GM21360 (cell line): ENCODE measurements around the gene NHSL1.
"Not testable (repeated sequence)": the region's sequence is repeated elsewhere in the genome, so short reads cannot be mapped to it uniquely, and the experiment has no call there.

Experiments used
- ATAC-seq: cut with Tn5 transposase; IDR thresholded peaks from one replicate; pipeline ENCODE4 v1.9.1; 2021; ENCODE audit warnings: mild to moderate bottlenecking, moderate library complexity; ENCODE audit not compliant: unreplicated experiment

Gene NHSL1

DNA sequence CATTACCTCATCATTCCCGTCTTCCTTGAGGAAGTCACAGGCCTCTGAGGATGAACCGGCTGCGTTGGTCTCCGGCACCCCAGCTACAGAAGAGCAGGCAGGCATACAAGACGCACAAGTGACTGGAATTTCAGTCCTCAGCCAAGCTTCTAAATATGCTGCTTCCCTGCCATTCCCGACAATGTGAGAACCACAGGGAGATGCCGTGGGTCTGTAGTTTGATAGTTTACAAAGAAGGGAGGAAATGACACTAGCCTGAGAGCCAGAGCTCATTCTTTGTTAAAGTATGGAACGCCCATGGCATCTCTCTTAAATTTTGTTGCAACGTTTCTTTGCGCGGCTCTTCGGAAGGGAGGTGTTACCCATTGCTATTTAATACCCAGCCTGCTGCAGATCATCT, 69.5 kb downstream of the NHSL1 start:
- ATAC-seq = no peak

DNA sequence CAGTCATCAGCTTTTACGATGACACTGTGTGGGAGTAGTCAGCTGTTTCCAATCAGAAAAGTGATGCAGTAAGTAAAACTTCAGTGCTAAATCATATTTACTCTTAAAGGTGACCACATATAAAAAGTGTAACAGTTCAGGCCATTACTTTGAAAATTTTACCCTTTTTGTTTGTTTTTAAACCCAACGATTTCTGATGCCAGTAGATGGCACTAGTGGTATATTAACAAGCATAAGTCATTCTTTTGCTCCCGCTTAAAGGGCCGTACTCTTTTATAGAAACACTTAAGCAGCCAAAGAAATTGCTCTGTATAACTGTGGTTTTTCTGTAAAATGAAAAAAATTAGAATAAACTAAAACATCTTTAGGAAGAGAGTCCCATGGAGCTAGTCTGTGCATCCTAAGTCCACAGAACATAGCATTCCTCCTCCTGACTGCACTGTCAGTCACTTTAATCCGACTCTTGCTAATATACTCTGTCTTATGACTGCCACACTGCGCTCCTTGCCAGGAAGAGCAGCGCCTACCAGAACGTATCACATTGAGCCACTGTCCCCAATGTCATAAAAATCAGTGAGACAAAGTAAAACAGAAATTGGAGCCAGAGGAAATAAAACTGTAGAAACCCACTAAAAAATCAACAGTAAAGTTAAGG, 70.2 kb downstream of the NHSL1 start:
- no peak for ATAC-seq

DNA sequence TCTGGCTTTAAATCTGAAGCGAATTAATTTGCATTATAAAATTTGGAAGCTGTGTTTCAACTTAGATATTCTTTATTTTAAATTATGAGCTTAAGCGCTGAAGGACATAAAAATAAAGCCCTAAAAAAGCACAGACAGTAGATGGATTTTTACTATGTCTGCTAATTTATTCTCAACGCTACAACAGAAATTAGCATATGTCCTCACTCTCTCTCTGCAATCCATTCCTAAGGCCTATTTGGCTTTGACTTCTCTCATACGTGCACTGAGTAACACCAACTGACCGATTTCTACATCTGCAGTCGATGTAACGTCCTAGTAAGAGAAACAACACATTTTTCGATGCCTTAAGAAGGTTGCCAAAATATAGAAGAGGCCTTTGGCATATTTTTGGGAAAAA, 71.6 kb downstream of the NHSL1 start:
- ATAC-seq = no peak

DNA sequence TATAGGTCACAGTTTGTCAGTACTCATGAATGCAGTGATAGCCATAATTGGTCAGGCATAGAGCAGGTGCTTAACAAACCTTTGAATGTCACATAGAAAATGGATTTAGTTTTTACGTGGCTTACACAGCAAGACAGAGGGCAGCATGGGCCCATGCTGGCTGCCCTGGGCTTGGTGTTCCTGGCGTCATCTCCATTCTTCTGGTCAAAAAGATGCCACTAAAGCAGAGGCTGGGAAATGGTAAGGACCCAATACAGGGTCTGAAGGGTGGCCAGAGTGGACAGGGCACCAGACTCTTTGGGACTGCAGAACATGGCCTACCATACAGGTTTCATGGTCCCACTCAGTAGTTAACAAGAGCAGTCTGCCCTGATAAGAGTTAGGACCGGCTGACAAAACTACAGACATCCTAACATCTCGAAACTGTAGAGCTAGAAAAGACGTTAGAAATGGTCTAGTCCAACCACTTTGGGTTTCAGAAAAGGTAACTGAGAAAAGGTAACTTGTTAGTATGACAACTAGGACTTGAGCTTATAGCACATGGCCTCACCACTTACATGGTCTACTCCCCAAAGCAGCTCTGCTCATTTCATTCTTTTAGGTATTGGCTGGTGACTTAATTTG, 72.7 kb downstream of the NHSL1 start:
- ATAC-seq = no peak

DNA sequence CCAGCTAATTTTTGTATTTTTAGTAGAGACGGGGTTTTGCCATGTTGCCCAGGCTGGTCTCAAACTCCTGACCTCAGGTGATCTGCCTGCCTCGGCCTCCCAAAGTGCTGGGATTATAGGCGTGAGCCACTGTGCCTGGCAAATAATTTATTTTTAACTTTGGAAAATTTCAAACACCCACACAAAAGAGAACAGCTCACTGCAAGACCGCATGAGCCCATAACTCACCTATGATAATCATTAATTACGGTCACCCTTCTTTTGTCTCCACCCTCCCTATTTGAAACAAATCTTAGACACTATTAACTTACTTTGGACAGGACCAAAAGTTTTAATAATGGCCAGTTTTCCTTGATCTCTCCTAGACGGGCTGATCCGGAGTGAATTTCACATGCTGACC, 74.0 kb downstream of the NHSL1 start:
- ATAC-seq = not testable (repeated sequence)

DNA sequence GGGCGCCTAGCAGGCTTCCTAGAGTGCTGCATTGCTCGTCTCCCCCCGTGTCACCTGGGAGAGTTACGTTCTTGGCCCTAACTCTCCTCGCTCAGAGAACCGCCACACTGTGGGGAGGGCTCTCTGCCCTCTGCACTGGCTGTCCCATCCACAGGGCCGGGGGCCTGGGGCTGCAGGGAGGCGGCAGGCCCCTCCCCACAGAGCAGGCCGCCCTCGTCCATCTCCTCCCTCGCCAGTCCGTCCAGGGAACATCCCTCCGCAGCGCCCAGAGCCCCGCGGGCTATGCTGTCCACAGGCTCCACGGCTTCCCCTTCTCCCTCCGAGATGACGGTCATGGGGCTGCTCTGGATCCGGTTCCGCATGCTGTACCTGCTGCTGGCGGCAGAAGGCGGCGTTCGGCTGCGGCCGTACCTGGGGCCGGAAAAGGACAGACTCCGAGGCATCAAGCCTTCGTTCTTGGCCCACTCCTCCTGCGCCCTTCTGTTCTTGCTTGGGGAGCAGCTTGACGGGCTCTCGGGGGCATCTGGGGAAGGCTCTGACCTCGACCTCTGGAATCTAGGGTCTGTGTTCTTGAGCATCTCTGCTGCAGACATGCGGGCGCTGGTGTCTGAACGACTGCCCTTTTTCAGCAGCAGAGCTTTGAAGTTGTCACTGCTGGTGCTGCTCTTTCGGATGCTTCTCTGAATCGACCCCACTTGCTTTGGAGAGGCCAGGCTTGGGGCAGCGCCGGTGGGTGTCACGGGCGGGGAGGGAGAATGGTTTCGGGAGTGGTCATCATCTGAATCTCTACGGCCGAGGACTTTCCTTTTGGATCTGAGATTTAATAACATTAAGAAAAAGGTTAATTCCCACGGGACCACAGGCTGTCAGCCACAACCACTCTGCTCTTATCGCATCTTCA, 75.0 kb downstream of the NHSL1 start:
- ATAC-seq = no peak

DNA sequence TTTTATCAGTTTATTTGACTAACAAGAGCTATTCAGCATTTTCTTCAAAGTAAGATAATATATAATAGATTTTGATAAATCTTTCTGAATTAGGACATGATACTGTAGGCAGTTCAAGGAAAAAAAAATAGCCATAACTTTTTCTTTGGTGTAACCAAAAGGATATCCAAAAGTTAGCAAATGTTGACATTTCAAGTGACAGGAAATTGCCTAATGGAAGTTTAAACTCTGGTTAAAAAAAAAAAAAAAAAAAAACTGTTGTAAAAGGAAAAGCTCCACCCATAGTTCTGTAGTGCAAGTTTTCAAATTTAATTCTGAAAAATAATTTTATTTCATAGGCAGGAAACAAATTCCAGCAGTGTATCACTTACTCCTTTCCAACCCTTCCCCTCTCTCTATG, 76.4 kb downstream of the NHSL1 start:
- ATAC-seq = no peak

DNA sequence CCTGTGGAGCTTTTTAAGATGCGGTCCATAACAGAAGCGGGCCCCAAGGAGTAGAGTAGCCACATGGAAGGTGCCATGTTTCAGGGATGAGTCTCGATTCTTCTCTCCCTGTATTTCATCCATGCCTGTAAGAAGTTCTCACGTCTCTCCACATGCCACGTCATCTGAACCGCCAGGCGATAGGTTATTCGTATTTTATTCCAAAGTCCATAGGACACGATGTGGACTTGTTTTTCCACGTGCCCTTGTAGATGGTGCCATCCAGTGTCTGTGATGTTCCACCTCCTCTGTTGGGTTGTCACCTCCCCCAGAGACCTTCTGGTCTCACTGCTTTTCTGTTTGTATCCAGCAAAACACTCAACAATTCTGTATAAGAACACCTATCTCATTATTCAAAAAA, 77.7 kb downstream of the NHSL1 start:
- ATAC-seq = no peak

DNA sequence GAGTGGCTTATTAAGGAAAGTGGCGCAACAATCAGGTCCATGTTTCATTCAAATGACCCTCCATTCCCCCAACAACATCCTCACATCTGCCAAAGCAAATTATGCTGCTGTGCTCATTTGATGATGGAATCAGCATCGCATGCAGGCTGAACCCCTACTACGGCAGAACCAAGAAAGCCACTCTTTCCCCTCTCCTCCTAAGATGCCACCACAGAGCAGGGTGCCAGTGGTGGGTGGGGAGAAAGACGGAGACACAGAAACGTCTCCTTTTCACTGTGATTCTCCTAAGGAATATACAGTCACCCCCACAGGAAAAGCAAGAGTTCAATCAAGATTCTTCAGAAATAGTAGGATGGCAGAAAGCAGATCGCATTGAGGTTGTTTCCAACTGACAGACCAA, 78.2 kb downstream of the NHSL1 start:
- no peak for ATAC-seq

DNA sequence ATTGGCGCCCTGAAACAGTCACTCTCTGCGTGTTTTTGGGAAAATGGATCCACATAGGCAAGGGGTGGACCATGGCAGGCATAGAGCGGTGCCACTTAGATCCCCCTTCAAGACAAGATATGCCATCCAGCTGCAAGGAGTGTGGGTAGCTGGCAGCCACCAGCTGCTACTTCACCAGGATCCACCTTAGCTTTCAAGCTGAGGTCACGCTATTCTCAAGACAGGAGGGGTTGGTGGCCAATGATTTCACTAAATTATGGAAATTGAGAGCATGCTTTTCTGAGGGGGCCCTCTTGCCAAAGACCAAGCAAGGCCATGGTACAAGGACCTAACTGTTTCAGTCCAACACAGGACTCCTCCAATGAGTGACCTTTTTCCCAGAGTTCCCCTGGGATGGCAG, 78.9 kb downstream of the NHSL1 start:
- no peak for ATAC-seq

DNA sequence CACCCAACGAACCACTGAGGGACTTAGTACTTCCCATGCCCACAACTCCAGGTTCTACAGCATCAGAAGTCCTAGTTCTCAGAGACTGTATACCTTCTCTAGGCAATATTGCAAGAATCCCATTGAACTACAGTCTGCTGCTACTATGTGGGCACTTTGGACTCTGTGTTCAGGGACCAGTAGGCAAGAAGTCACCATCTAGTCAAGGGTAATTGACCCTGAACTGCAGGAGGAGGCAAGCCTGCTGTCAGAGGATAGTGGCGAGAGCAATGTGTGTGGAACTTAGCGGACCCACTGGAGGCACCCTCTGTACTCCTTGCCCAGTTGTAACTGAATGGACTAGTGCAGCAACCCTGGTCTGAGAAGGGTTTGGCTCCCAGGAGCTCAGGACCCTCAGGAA, 79.5 kb downstream of the NHSL1 start:
- ATAC-seq = no peak

DNA sequence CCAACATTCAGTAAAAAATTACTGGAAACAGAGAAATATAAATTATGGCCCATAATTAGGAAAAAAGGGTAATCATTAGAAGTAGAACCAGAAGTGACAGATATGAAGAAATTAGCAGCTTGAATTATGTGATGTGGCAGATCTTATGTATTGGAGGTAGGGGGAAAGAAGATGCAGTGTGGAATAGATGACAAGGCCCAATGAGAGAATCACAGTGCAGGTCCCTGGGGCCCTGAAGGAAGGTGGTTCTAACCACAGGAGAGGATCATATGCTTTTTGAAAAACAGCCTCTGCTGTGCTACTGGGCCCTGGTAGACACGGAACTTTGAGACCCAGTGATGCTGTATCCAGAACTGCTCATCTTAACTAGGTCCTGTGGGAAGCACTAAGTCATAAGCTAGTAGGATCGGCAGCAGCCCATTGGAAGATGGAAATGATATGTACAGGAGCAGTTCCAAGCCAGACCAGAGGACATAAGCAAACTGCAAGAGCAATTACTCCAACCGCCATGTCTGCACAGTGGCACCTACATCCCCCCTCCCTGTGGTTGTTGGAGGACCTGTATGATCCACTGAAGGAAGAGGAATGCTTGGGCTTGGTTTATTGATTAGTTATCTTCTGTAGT, 81.1 kb downstream of the NHSL1 start:
- no peak for ATAC-seq

DNA sequence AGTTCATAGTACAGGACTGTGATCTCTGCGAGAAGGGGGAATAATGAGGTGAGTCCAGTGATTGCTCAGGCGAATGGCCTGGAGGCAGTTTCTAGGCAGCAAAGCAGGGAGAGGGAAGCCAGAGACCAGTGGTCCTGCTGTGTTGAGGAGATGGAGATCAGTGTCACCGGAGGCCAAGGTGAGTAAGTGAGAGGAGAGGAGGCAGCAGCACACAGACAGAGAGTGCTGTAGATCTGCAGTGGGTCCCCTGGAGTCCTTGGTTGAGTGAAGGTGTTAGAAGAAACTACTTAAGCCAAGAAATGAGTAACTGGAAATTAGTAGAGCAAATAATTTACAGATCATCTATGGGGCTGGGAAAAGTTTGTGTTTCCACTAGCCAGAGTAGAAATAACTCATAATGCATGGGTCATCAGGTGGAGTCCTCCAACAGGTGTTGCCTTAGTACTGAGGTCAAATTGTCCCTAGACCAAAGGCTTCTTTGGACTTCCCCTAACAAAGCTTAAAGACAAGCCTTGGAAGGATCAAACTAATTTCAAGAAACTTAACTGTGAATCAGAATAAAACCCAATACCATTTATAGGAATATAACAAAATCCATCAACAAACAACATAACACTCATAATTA, 81.7 kb downstream of the NHSL1 start:
- no peak for ATAC-seq

DNA sequence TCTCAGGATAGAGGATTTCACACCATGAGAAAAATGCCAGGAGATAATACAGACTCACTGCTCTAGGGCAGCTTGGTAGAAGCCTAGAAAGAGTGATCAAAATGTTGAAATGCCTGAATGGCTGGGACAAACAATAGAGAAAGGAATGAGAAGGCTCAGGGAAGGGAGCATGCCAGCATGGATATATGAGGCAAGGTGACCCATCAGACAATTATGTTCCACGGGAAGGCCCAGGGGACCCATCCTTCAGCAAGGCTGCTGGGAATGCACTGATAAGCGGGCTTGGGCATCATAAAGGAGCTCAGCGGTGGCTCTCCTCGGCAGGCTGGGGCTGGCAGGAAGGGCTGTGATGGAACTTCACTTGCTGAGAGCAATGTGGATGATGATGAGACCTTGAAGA, 83.1 kb downstream of the NHSL1 start:
- ATAC-seq = no peak

DNA sequence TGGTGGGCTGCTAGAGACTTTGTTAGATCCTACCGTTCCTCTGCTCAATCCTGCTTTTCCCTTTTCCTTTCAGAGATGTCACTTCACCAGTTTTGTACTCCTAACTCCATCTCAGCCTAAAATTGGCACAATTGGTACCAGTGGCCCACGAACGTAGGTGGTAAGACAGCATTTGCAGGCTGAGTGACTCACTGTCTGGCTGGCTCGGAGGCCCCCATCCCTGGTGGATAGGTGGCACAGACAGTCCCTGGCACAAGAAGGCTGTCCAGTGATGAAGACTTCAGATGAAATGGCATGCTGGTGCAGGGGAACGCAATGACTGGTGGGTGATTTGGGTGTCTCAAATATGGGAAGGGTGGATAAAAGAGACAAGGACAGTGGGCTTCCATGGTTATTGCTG, 84.2 kb downstream of the NHSL1 start:
- no peak for ATAC-seq

DNA sequence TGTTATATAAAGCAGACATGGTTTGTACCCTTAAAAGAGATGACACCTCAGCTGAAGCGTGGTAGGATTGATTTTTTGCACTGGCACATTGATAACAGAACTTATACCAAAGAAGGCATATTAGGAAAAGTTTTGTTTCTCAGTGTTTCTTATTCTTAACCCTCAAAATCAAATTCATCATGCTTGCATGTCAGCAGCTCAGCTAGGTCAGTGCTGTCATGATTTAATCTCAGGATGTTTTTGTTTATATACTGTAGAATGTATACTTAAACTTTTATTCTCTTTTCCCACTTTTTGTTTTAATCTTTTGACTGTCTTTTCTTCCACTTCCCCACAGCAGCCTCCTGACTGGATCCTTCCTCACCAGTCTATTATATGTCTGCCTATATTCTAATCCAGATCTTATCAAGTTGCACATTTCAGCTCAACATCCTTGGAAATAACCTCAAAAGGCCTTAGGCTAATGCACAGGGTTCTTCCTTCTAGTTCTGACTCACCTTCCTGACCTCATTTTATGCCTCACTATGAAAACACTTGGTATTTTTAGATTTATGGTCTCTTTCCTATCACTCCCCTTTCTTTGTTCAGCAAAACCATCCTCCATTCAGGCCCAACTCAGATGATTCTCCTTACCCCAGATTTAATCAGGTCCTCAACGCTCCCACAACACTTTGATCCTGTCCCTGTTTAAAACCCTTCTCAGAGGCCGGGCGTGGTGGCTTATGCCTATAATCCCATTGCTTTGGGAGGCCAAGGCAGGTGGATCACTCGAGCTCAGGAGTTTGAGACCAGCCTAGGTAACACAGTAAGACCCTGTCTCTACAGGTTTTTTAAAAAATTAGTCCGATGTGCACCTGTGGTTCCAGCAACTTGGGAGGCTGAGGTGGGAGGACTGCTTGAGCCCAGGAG, 88.1 kb downstream of the NHSL1 start:
- peak; percentile 62 for ATAC-seq

DNA sequence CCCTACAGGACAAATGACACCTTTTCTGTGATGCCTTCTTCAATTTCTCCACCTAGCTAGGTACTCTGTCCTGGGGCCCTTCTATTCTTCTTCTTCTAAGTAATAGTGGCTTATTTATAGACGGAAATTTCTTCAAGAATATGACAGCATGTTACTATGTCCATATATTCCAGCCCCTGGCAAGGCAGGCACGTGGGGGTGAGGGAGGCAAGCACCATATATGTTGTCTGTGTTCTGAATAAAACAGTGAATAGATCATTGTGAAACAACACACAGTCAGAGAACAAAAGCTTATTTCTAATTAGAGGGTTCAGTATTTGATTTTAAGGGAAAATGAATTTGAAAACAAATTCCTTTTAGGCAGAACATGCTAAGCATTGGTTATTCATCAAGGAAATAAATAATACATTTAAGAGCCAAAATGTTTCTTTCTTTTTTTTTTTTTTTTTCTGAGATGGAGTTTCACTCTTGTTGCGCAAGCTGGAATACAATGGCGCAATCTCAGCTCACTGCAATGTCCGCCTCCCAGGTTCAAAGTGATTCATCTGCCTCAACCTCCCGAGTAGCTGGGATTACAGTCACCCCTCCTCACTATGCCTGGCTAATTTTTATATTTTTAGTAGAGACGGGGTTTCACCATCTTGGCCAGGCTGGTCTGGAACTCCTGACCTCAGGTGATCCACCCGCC, 89.1 kb downstream of the NHSL1 start:
- no peak for ATAC-seq

DNA sequence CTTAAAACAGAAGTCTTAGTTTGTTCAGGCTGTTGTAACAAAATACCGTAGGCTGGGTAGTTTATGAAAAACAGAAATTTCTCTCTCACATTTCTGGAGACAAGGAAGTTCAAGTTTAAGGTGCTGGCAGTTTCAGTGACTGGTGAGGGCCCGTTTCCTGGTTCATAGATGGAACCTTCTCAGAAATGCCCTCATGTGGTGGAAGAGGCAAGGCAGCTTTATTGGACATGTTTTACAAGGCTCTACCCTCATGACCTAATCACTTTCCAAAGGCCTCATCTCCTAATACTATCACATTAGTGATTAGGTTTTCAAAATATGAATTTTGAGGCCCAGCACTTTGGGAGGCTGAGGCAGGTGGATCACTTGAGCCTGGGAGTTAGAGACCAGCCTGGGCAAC, 92.9 kb downstream of the NHSL1 start:
- no peak for ATAC-seq

DNA sequence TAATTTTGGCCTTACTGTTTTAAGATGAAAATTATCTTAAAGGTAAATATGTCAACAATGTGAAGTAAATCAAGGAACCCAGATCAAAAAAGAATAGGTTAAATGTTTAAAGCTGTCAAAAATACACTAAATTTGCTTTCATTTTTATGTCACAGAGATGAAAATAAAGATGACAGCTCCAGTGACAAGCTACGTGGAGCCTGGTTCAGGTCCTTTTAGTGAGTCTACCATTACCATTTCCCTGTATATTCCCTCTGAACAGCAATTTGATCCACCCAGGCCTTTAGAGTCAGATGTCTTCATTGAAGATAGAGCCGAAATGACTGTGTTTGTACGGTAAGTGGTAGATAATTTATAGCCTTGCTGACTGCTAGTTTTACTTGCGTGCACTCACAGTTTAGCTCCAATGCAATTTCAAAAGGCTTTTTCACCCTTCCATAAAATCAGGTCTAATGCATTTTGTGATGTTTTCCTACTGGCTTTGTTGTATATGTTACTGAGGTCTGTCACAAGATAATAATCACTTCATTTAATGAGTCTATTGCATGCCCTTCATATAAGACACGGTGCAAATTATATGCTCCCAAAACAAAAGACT, 93.4 kb downstream of the NHSL1 start:
- ATAC-seq = no peak
